Sigmoid colon (tissue), 4 donors: ENCODE results near the gene DNPH1.

Source experiments
- CTCF ChIP-seq, 4 experiments: fragments of 450-650 bp in 3 of 4; fragments of 200-600 bp in 1 of 4; IDR thresholded peaks; one replicate each; pipeline ENCODE4 v1.5.1; 2016 to 2019; ENCODE audit warnings: antibody characterized with exemption in 4 of 4, mild to moderate bottlenecking in 3 of 4, moderate library complexity in 2 of 4
- EP300 ChIP-seq, 4 donors: sonication (generic); formaldehyde crosslinking; IDR thresholded peaks; one replicate each; pipeline ENCODE4 v1.6.1; 2017; ENCODE audit warnings: antibody characterized with exemption in 4 of 4
- POLR2A ChIP-seq, 2 donors: fragments of 450-650 bp; IDR thresholded peaks; one replicate each; pipeline ENCODE4 v1.6.1; 2016; ENCODE audit warnings: antibody characterized with exemption in 2 of 2, mild to moderate bottlenecking in 2 of 2, moderate library complexity in 2 of 2
- POLR2AphosphoS5 ChIP-seq, 4 donors: sonication (generic); formaldehyde crosslinking; IDR thresholded peaks; one replicate each; pipeline ENCODE4 v1.6.1; 2017; ENCODE audit warnings: antibody characterized with exemption in 4 of 4

GRCh38 chr6:43229803-43230620 is 731 bp upstream of the DNPH1 start:
- TF ChIP-seq CTCF (IDR thresholded peaks at IDR 0.05) (no peak), POLR2A (IDR thresholded peaks at IDR 0.05) (no peak), POLR2AphosphoS5 (IDR thresholded peaks at IDR 0.05) (no peak), EP300 (IDR thresholded peaks at IDR 0.05) (no peak)
